Stimulated activated CD8-positive, alpha-beta memory T cell treated with anti-CD3 and anti-CD28 coated beads, Interleukin-12 subunit alpha, Interleukin-12 subunit beta, amount 100 ng/mL, for 4 hours (primary cell): ENCODE measurements around the gene IMMT.
"Not testable (repeated sequence)": the region's sequence is repeated elsewhere in the genome, so short reads cannot be mapped to it uniquely, and the experiment has no call there.

Experiments
- DNase-seq: peaks from one replicate; pipeline ENCODE4 v3.0.0-alpha.2; 2020; ENCODE audit warnings: low read depth

Gene IMMT

GRCh38 chr2:86195055-86195807, at the start of gene IMMT:
TSS of gene IMMT (minus strand) at chr2:86195462. CDS start at chr2:86195382, 80 bp downstream.
- peak; percentile 82 for DNase-seq

GRCh38 chr2:86244781-86245180, 49.5 kb upstream of the IMMT start:
- DNase-seq: not testable (repeated sequence)

- no peak for DNase-seq
These were observed 48.9 kb upstream of the IMMT start for GRCh38 chr2:86243950-86244733.

- no peak for DNase-seq
These were observed 48.0 kb upstream of the IMMT start for GRCh38 chr2:86243272-86243671.

GRCh38 chr2:86241611-86242010, 46.3 kb upstream of the IMMT start:
- DNase-seq: no peak

GRCh38 chr2:86240251-86240650, 45.0 kb upstream of the IMMT start:
- DNase-seq: no peak

- DNase-seq: no peak
These were observed 44.5 kb upstream of the IMMT start for GRCh38 chr2:86239745-86240144.

GRCh38 chr2:86239326-86239725, 44.1 kb upstream of the IMMT start:
- no peak for DNase-seq

- DNase-seq: peak; percentile 6
These were observed 43.1 kb upstream of the IMMT start for GRCh38 chr2:86238354-86238753.

GRCh38 chr2:86237172-86237571, 41.9 kb upstream of the IMMT start:
- DNase-seq: no peak

GRCh38 chr2:86235196-86235980, 40.1 kb upstream of the IMMT start:
- DNase-seq: no peak

GRCh38 chr2:86234563-86235131, 39.4 kb upstream of the IMMT start:
- DNase-seq: no peak

- no peak for DNase-seq
These were observed 38.2 kb upstream of the IMMT start for GRCh38 chr2:86233436-86233835.

- no peak for DNase-seq
These were observed 37.6 kb upstream of the IMMT start for GRCh38 chr2:86232910-86233309.

- DNase-seq: no peak
These were observed 37.1 kb upstream of the IMMT start for GRCh38 chr2:86232373-86232784.

- DNase-seq: no peak
These were observed 36.6 kb upstream of the IMMT start for GRCh38 chr2:86231680-86232372.

- DNase-seq: no peak
These were observed 35.7 kb upstream of the IMMT start for GRCh38 chr2:86230961-86231360.

- no peak for DNase-seq
These were observed 34.0 kb upstream of the IMMT start for GRCh38 chr2:86229221-86229620.

GRCh38 chr2:86228574-86228973, 33.3 kb upstream of the IMMT start:
- DNase-seq: not testable (repeated sequence)

GRCh38 chr2:86227685-86228084, 32.4 kb upstream of the IMMT start:
- DNase-seq: no peak

- DNase-seq: no peak
These were observed 31.6 kb upstream of the IMMT start for GRCh38 chr2:86226636-86227520.
